ENCODE data around the gene RNF31. TPM values are rescaled to one million over a fixed set of nuclear protein-coding genes. Genes with fewer than 3 reads are reported as not detected.

Gene RNF31
- total and polyA plus RNA-seq, 2 of the 13 experiments (the other 11 are each of a cell fraction or from before 2014, with no cell fraction given), result 48.2 to 86.8 TPM

GRCh38 chr14:24177041-24177825 lies 29.9 kb downstream of the RNF31 start (continued):
- TF ChIP-seq ETV6 (CRISPR knock-in tag; conservative IDR thresholded peaks at IDR 0.05) (no peak), ZNF296 (CRISPR knock-in tag; conservative IDR thresholded peaks at IDR 0.05) (no peak), ZHX1 (CRISPR knock-in tag; IDR thresholded peaks at IDR 0.05; ENCODE audit: low read depth) (0 out of 2 replicates have a peak, but pooled peaks have one; percentile 2), AHR (CRISPR knock-in tag; IDR thresholded peaks at IDR 0.05) (no peak; the same call in 1 of the 2 replicates), ZNF841 (CRISPR knock-in tag; IDR thresholded peaks at IDR 0.05; ENCODE audit: borderline replicate concordance) (no peak), KDM6A (CRISPR knock-in tag; IDR thresholded peaks at IDR 0.05; ENCODE audit: low read depth) (no peak), ZNF281 (CRISPR knock-in tag; IDR thresholded peaks at IDR 0.05; ENCODE audit: borderline replicate concordance) (no peak), ATRX (CRISPR knock-in tag; IDR thresholded peaks at IDR 0.05; ENCODE audit: borderline replicate concordance) (no peak), ELF4 (CRISPR knock-in tag; IDR thresholded peaks at IDR 0.05; ENCODE audit: borderline replicate concordance) (no peak), HIVEP1 (CRISPR knock-in tag; IDR thresholded peaks at IDR 0.05) (no peak), KLF15 (CRISPR knock-in tag; IDR thresholded peaks at IDR 0.05; ENCODE audit: borderline replicate concordance) (no peak), HNRNPLL (IDR thresholded peaks at IDR 0.05; ENCODE audit: low read depth, low read length, poor library complexity, severe bottlenecking) (no peak), FOXC1 (CRISPR knock-in tag; IDR thresholded peaks at IDR 0.05; ENCODE audit: borderline replicate concordance) (no peak)
- TF ChIP-seq, protein P1, sequence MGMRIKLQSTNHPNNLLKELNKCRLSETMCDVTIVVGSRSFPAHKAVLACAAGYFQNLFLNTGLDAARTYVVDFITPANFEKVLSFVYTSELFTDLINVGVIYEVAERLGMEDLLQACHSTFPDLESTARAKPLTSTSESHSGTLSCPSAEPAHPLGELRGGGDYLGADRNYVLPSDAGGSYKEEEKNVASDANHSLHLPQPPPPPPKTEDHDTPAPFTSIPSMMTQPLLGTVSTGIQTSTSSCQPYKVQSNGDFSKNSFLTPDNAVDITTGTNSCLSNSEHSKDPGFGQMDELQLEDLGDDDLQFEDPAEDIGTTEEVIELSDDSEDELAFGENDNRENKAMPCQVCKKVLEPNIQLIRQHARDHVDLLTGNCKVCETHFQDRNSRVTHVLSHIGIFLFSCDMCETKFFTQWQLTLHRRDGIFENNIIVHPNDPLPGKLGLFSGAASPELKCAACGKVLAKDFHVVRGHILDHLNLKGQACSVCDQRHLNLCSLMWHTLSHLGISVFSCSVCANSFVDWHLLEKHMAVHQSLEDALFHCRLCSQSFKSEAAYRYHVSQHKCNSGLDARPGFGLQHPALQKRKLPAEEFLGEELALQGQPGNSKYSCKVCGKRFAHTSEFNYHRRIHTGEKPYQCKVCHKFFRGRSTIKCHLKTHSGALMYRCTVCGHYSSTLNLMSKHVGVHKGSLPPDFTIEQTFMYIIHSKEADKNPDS (CRISPR knock-in tag; IDR thresholded peaks at IDR 0.05), result no peak
- TF ChIP-seq, protein P2, sequence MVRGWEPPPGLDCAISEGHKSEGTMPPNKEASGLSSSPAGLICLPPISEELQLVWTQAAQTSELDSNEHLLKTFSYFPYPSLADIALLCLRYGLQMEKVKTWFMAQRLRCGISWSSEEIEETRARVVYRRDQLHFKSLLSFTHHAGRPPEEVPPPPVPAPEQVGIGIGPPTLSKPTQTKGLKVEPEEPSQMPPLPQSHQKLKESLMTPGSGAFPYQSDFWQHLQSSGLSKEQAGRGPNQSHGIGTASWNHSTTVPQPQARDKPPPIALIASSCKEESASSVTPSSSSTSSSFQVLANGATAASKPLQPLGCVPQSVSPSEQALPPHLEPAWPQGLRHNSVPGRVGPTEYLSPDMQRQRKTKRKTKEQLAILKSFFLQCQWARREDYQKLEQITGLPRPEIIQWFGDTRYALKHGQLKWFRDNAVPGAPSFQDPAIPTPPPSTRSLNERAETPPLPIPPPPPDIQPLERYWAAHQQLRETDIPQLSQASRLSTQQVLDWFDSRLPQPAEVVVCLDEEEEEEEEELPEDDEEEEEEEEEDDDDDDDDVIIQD (CRISPR knock-in tag; IDR thresholded peaks at IDR 0.05; ENCODE audit: low read depth), result no peak
- TF ChIP-seq, protein P3, sequence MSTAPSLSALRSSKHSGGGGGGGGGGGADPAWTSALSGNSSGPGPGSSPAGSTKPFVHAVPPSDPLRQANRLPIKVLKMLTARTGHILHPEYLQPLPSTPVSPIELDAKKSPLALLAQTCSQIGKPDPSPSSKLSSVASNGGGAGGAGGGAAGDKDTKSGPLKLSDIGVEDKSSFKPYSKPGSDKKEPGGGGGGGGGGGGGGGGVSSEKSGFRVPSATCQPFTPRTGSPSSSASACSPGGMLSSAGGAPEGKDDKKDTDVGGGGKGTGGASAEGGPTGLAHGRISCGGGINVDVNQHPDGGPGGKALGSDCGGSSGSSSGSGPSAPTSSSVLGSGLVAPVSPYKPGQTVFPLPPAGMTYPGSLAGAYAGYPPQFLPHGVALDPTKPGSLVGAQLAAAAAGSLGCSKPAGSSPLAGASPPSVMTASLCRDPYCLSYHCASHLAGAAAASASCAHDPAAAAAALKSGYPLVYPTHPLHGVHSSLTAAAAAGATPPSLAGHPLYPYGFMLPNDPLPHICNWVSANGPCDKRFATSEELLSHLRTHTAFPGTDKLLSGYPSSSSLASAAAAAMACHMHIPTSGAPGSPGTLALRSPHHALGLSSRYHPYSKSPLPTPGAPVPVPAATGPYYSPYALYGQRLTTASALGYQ (CRISPR knock-in tag; IDR thresholded peaks at IDR 0.05), result no peak

Measured in HepG2 (cell line).